Measurements from ENCODE around the gene CHRNA7.

- TF ChIP-seq GATA3 (IDR thresholded peaks at IDR 0.05; ENCODE audit: low read depth, low read length) (no peak), GATA2 (IDR thresholded peaks at IDR 0.05; ENCODE audit: low read depth, low read length) (no peak)
Measured at GRCh38 chr15:32004249-32004648, 26.1 kb upstream of the CHRNA7 start.
